MM.1S (cell line): ENCODE data around the gene THRAP3.

Source experiments
- CTCF ChIP-seq: fragments of 300-600 bp; sonication (generic); IDR thresholded peaks from 2 replicates; pipeline ENCODE4 v1.5.1; 2016; ENCODE audit warnings: antibody characterized with exemption, low read length, mixed read lengths
- EZH2 ChIP-seq: fragments of 300-600 bp; sonication (generic); optimal IDR thresholded peaks from 2 replicates; pipeline ENCODE3; 2017; ENCODE audit warnings: low read depth, mild to moderate bottlenecking, antibody characterized with exemption, low read length, mixed read lengths

- TF ChIP-seq CTCF (no peak), EZH2 (no peak)
Measured at GRCh38 chr1:36217670-36218069, 6.6 kb upstream of the THRAP3 start.
